AG10803 (cell line): Measurements from ENCODE around the gene RTN4RL1.

Source experiments
- DNase-seq: peaks from one replicate; pipeline ENCODE4 v3.0.0; 2010; ENCODE audit warnings: low read depth
- H3K4me3 ChIP-seq: 2 replicates; pipeline ENCODE4 v1.5.1; 2011; ENCODE audit warnings: mild to moderate bottlenecking, low read length, control low read depth
- CTCF ChIP-seq: conservative IDR thresholded peaks from 2 replicates; pipeline ENCODE4 v1.5.1; 2011; ENCODE audit warnings: mild to moderate bottlenecking, low read length, control low read depth, inconsistent platforms

The RTN4RL1 gene

GRCh38 chr17:1933875-1934715 is 91.0 kb downstream of the RTN4RL1 start:
- no peak for TF ChIP-seq CTCF
- H3K4me3 ChIP-seq = no peak overlapping the region
- no peak for DNase-seq

GRCh38 chr17:1931844-1932579 is 93.1 kb downstream of the RTN4RL1 start:
- DNase-seq = no peak
- no peak overlapping the region for H3K4me3 ChIP-seq
- TF ChIP-seq CTCF = no peak

GRCh38 chr17:1930337-1930645 is 94.8 kb downstream of the RTN4RL1 start:
- no peak for TF ChIP-seq CTCF
- no peak for DNase-seq
- no peak overlapping the region for H3K4me3 ChIP-seq

- no peak for DNase-seq
- H3K4me3 ChIP-seq = no peak overlapping the region
- TF ChIP-seq CTCF = no peak
These were observed 96.2 kb downstream of the RTN4RL1 start for GRCh38 chr17:1928976-1929375.

- no peak for TF ChIP-seq CTCF
- H3K4me3 ChIP-seq = no peak overlapping the region
- DNase-seq = no peak
These were observed 104.2 kb downstream of the RTN4RL1 start for GRCh38 chr17:1920948-1921351.

GRCh38 chr17:1919201-1919600 is 105.9 kb downstream of the RTN4RL1 start:
- no peak for TF ChIP-seq CTCF
- no peak overlapping the region for H3K4me3 ChIP-seq
- no peak for DNase-seq
